Mucosa of gallbladder (tissue), 1 donor: ENCODE measurements around the gene U2SURP. TPM values are rescaled to one million over a fixed set of nuclear protein-coding genes. Genes with fewer than 3 reads are reported as not detected.

Source experiments
- DNase-seq: peaks from one replicate; pipeline ENCODE4 v3.0.0-alpha.2; 2020; ENCODE audit warnings: low spot score
- total RNA-seq: library from RNA; stranded (reverse); gene quantifications from one replicate; pipeline ENCODE4 v1.2.1, GENCODE V29; 2021
- donor health status: DM: no; HTN: no; CAD: no.

U2SURP gene
- 58.7 TPM for total RNA-seq

DNA sequence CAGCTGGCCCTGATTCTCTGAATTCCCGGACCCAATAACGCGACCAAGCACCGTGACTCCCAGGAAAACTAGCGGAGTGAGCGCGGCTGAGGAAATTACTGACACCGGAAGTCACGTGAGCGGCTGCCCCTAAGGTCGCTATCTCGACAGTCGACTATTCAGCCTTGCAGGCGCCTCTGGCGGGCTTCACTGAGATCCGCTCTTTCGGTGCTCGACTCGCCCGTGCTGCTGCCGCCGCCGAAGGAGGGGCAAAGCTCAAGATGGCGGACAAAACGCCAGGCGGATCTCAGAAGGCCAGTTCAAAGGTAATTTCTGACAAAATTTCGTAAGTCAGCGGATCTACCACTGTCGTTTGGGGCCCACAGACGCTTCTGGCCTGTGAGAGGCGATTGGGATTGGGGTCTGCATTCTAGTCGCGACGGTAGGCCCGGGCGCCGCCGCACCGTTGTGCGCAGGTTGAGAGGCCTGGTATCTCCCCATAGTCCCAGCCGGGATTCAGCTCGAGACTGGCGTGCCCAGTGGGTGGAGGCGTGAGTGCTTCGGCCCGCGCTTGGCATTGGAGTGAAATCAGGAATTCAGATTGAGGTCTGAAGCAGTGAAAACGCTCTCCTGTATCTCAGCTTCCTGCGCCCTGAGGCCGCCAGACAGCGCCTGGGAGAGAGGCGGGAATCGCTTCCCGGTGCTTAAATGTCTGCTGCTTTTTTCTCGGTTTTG is at the start of gene U2SURP:
Gene U2SURP (plus strand): TSS at position 202 of the 714 bp plus-strand sequence. CDS start 59 bp downstream, at position 261.
- DNase-seq, result peak; percentile 98

GRCh38 chr3:142951794-142952193 is 49.6 kb upstream of the U2SURP start:
- no peak for DNase-seq

DNA sequence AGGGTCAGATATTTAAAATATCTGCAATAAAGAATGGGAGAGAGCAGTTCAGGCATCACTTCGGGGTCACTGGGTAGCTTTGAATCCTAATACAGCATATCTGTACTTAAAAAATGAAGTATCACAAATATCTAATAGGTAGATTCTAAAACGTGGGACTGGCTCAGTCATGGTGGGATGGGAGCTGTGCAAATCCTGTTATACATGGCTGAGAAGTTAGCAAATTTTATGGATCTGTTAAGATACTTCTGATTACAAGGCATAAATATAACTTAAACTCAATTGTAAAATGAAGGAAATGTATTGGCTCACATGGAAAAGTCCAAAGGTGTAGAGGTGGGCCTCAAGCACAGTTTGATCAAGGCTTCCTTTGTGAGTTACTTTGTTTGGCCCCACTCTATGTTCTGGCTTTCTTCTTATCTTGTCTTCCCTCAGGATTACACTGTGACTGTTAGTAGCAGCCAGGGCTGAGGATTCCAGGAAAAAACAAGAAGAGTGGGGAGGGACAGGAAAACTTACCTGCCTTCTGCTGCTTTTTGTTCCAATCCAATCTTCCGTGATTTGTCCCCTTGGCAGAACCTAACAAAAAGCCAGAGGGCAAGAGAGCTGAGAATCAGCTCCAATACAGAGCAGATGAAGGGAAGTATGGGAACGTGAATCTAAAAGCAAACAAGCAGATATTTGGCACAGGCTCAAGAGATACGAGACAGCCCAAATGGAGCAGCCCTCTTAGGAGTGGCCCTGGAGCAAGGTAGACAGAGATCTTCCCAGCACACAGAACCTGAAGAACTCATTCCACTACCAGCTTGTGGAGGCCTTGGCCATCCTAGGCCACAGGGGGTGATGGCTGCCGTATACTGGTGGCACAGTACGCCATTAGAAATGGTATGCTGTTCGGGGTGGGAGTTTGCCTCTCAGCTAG is 48.8 kb upstream of the U2SURP start:
- no peak for DNase-seq

GRCh38 chr3:142953443-142953842 is 47.9 kb upstream of the U2SURP start:
- DNase-seq, result no peak

- no peak for DNase-seq
These were observed 42.7 kb upstream of the U2SURP start for GRCh38 chr3:142958707-142959106.

DNA sequence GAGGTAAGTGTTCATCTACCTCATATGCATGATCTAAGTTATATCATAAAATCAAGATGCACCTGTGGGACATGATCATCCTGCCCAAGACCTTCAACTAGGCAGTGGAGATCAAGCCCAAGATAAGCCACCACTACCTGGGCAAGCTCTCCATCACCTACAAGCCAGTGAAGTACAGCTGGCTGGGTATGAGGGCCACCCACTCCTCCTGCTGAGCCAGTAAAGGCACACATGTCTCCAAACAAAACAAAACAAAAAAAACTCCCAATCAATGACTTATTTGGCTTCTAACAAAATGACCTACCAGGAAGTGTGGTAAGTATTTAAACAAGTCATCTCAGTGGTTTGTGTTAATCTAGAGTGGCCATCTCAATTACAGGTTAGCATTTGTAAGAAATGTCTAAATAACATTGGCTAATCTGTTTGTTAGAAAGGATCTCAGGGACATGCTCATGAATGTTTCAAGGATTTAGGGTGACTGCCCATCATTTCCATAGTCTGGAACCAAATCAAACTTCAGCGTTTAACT is 41.0 kb upstream of the U2SURP start:
- DNase-seq, result no peak

GRCh38 chr3:142961539-142961938 is 39.8 kb upstream of the U2SURP start:
- DNase-seq, result no peak

DNA sequence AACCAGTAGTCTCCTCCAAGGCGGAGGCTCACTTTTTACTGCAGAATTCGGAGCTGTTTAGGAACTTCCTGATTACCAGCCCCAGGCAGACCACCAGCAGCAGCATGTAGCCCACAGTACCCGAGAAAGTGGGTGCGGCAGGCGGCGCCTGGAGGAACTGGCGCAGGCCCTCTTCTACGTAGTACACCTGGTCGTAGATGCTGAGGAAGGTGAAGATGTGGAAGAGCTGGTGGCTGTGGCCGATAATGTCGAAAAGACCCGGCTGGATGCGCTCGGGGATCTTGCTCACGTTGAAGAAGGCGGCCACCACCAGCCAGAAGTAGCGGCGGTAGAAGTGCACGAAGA is 39.2 kb upstream of the U2SURP start:
- DNase-seq, result no peak

DNA sequence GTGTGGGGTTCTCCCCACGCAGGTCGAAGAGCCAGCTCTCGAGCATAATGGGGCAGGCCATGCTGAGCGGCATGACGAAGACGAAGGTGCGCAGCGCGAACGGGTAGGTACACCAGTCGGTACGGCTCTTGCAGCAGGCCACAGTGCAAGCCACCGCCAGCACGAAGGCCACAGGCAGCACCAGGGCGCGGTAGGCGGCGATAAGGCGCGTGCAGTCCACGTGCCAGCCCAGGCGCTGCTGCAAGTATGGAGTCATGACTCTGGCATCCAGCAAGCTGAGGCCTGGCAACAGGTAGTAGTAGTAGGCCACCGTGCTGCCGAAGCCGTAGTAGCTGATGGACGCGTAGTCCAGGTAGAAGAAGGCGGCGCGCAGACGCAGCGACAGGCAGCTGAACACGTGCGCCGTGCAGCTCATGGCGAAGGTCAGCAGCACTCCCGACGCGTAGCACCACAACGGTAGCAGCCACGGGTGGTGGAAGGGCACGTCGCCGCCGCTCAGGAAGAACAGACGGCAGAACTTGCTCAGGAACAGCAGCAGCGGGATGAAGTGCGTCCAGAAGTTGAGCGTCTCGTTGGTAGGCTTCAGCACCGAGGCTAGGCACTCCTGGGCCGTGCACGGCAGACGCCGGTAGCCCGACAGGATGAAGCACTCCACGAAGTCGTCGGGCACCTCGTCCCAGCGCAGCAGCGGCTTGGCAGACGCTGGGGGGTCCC is 38.7 kb upstream of the U2SURP start:
- DNase-seq, result no peak

- DNase-seq, result no peak
These were observed 38.2 kb upstream of the U2SURP start for GRCh38 chr3:142963234-142963515.

DNA sequence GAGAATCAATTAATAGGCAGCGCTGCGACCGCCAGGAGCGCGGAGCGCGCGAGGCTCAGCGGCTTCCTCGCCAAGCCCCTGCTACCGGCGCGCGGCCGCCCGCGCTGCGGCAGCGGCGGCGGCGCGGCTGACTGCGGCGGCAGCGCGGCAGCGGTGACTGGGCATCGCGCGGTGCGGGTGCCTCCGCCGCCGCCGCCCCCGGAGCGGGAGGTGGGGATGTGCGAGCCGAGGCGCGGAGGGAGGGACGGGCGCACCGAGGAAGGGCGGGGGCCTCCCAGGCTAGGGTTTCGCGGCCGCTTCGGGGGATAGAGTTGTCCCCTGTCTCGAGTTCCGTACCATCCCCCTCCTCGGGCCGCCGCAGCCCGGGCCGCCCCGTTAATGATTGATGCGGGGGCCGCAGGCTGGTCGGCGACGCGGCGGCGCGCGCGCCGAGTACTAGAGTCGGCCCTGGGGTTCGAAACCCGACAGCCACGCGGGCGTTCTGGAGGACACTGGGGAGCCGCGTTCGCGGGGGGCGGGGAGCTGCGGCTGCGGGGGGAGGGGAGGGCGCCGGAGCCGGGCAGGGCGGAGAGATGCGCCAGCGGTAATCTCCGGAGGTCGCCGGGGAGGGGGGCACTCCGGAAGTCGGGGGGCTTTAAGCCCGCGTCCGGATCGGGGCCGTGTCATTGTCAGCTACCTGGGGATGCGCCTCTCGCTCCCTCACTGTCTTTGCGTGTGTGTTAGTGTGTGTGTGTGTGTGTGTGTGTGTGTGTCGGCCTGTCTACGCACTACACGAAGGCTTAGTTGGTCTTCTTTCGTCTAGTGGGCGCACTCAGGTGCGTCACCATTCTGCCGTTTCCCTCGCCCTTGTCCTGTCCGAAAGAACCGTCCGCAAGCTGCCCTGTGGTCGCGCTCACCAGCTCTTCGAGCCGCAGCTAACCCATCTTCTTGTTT is 37.6 kb upstream of the U2SURP start, which contains the start of gene PAQR9:
Gene PAQR9 (minus strand): TSS at position 159 of the 933 bp plus-strand sequence. CDS start 338 bp downstream, outside the sequence.
- no peak for DNase-seq

DNA sequence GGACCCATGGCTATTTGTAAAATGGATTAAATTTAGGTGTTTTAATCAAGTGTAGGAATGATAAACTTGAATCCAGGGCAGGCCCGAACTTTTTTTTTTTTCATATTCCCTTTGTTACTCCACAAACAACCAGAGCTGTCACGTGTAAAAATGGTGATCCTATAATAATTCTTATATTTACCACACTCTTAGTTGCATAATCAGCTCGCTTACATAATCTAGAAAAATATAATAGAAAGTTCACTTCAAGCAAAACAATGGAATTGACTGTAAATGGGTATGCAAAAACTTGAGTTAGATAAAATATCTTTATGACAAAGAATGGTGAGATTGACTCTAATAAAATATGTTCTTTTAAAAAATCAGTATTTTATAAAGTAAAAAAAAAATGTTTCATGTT is 35.8 kb upstream of the U2SURP start:
- no peak for DNase-seq

- no peak for DNase-seq
These were observed 34.6 kb upstream of the U2SURP start for GRCh38 chr3:142966808-142967207.

DNA sequence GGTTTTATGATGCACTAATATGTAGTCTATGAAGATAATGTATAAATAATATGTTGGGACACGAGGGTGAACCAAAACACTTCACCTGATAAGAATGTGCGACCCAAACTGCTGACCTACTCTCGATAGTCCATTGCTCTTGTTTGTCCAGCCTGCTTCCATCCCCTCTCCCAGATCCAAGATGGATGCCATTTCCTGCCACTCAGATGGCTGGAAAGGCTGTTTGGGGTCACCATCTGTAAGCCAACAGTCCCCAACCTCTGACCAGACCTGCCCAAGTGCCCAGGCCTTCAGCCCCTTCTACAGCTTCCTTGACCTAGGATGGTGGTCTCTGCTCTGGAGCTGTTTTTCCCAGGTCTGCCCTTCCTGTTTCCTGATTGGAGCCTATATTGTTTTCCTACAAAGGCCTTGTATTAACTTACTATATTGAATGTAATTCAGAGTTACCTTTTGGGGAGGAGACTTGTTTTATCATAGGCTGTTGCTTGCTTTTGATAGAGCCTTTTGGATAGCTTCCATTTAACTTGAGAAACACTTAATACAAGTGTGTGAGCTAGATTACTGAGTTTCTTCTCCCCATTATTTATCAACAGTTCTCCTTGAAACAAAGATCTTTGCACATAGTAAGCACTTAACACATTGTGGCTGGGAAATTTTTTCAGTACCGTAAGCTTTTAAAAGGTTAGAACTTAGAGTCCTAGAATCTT is 32.9 kb upstream of the U2SURP start:
- DNase-seq, result no peak

- DNase-seq, result no peak
These were observed 29.9 kb upstream of the U2SURP start for GRCh38 chr3:142971431-142971830.

GRCh38 chr3:142972092-142972753 is 29.1 kb upstream of the U2SURP start:
- DNase-seq, result no peak

DNA sequence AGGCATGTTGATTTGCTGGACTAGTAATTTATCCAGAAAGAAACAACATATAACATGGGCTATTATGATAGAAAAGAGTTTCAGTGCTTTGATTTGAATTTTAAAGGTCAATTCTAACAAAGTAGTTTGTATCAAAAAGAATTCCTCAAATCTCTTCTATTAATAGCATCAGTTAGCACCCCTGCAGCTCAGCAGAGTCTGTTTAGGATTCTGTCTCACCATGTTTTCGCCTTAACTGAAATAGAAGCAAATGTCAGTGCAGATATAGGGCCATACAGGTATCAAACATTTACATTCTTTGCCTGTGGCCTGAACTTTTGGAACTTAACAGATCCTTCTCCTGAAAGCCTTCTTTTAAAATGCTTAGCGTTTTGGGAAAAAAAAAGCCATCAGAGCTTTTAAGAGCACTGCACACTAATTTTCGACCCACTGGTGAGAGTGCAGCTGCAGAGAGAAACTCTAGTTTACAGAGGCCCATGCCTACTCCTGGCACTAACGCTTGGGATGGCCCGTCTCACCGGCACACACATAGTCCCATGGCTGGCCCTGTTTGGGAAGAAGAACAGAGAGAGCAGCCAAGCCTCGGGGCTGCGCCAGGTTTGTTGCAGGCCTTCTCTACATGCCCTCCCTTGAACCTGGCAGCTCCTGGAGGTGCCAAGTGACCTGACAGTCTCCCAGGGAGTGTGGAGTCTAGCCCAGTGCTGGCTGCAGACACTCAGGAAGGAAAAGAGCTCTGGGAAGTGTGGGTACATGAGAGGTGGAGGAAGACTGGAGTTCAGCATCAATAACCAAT is 28.0 kb upstream of the U2SURP start:
- peak; percentile 48 for DNase-seq

GRCh38 chr3:142975316-142975995 is 25.9 kb upstream of the U2SURP start:
- DNase-seq, result no peak
